GM12873 (cell line): ENCODE data around the gene NDRG2.

Experiments
- TF ChIP-seq, protein P1 (sequence below): IDR thresholded peaks from 2 replicates; pipeline ENCODE4 v1.5.1; 2012; ENCODE audit warnings: low read depth, mild to moderate bottlenecking, moderate library complexity, low read length, control low read depth; ENCODE audit not compliant: insufficient read depth; ENCODE audit errors: missing control alignments

Gene NDRG2

DNA sequence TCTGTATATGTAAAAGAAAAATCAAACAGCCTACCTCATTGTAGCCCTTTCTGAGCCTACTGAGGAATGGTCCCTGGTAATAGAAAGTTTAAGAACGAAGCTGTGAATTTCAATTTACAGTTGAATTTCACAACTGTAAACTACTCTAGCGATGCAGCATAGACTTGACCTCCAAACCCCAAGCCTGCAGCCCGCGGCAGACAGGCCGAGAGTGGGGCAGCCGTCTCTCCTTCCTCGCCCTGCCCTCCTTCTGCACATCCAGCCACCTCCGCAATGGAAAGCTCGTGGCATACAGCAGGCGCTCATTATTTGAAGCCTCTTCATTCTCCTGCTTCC, 54.2 kb downstream of the NDRG2 start:
- TF ChIP-seq, protein P1, sequence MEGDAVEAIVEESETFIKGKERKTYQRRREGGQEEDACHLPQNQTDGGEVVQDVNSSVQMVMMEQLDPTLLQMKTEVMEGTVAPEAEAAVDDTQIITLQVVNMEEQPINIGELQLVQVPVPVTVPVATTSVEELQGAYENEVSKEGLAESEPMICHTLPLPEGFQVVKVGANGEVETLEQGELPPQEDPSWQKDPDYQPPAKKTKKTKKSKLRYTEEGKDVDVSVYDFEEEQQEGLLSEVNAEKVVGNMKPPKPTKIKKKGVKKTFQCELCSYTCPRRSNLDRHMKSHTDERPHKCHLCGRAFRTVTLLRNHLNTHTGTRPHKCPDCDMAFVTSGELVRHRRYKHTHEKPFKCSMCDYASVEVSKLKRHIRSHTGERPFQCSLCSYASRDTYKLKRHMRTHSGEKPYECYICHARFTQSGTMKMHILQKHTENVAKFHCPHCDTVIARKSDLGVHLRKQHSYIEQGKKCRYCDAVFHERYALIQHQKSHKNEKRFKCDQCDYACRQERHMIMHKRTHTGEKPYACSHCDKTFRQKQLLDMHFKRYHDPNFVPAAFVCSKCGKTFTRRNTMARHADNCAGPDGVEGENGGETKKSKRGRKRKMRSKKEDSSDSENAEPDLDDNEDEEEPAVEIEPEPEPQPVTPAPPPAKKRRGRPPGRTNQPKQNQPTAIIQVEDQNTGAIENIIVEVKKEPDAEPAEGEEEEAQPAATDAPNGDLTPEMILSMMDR: no peak

DNA sequence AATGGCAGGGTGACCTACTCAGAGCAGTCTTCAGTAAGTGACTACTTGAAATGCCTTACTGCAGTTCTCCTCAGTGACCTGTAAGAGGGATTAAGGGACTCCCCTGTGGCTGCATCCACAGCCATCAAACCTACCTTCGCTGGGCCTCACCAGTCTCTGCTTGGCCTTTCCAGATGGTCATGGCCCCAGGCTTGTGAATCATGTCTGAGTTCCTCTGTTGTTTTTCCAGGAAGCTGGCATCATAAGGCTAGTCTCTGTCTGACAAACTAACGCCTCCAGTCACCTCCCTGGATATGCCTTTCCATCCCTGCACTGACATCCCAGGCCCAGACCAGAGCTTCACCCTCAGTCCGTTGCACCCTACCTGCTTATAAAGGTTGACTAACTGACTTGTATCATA, 55.5 kb downstream of the NDRG2 start:
- TF ChIP-seq, protein P1: no peak
